PC-3 (cell line): ENCODE data around the gene MDGA2. TPM values are rescaled to one million over a fixed set of nuclear protein-coding genes. Genes with fewer than 3 reads are reported as not detected.

Experiments
- ATAC-seq: fragments of 200-7000 bp; cut with Tn5 transposase; 2 replicates; pipeline ENCODE4 v1.9.1; 2020; ENCODE audit warnings: mild to moderate bottlenecking, moderate library complexity
- BruUV-seq: library from RNA; stranded (reverse); fragments of 400-500 nt; replicated peaks from 2 replicates; lab custom pipeline; 2021; lab: Mats Ljungman, UMichigan
- CTCF ChIA-PET: fragments of 300-600 bp; sonication (Branson Sonifier 250); formaldehyde crosslinking; loops from one replicate; lab custom pipeline; 2022; ENCODE audit warnings: antibody characterized with exemption; lab: Charles Lee
- POLR2A ChIA-PET: fragments of 300-600 bp; sonication (Branson Sonifier 250); formaldehyde crosslinking; loops from one replicate; lab custom pipeline; 2022; ENCODE audit warnings: antibody characterized with exemption; ENCODE audit not compliant: unreplicated experiment; lab: Charles Lee
- DNase-seq: peaks from one replicate; pipeline ENCODE4 v3.0.0-alpha.2; 2015
- H2AFZ ChIP-seq: fragments of 300-600 bp; sonication (generic); 2 replicates; pipeline ENCODE4 v1.6.0; 2016; ENCODE audit warnings: antibody characterized with exemption, low read length
- H3F3A ChIP-seq: fragments of 300-600 bp; sonication (generic); one replicate; pipeline ENCODE4 v1.6.0; 2017; ENCODE audit warnings: antibody characterized with exemption, low read length, control low read depth, mild to moderate bottlenecking; ENCODE audit not compliant: unreplicated experiment
- H3K27ac ChIP-seq: fragments of 300-600 bp; sonication (generic); 2 replicates; pipeline ENCODE4 v1.5.1; 2016; ENCODE audit warnings: mild to moderate bottlenecking, low read length
- H3K27me3 ChIP-seq: fragments of 300-600 bp; sonication (generic); 2 replicates; pipeline ENCODE4 v1.6.1; 2016; ENCODE audit warnings: low read length, mixed read lengths
- H3K36me3 ChIP-seq: fragments of 300-600 bp; sonication (generic); 2 replicates; pipeline ENCODE4 v1.6.1; 2016; ENCODE audit warnings: low read depth, mixed run types, low read length, mixed read lengths
- H3K4me1 ChIP-seq: fragments of 300-600 bp; sonication (generic); 2 replicates; pipeline ENCODE4 v1.5.1; 2016; ENCODE audit warnings: low read length; ENCODE audit not compliant: insufficient read depth
- H3K4me2 ChIP-seq: fragments of 300-600 bp; sonication (generic); 2 replicates; pipeline ENCODE4 v1.6.0; 2016; ENCODE audit warnings: low read length
- H3K4me3 ChIP-seq: fragments of 300-600 bp; sonication (generic); 2 replicates; pipeline ENCODE4 v1.5.1; 2016; ENCODE audit warnings: mild to moderate bottlenecking, low read length, mixed read lengths
- H3K79me2 ChIP-seq: fragments of 300-600 bp; sonication (generic); 2 replicates; pipeline ENCODE4 v1.6.1; 2017; ENCODE audit warnings: low read length, mixed read lengths
- H3K9ac ChIP-seq: fragments of 300-600 bp; sonication (generic); 2 replicates; pipeline ENCODE4 v1.6.0; 2016; ENCODE audit warnings: mild to moderate bottlenecking, low read length
- H3K9me2 ChIP-seq: fragments of 300-600 bp; sonication (generic); replicated peaks from 2 replicates; pipeline ENCODE4 v1.6.1; 2016; ENCODE audit warnings: mixed run types, low read length, mixed read lengths
- H3K9me3 ChIP-seq: fragments of 300-600 bp; sonication (generic); 2 replicates; pipeline ENCODE4 v1.6.1; 2016; ENCODE audit warnings: low read length, mixed read lengths
- H4K20me1 ChIP-seq: fragments of 300-600 bp; sonication (generic); 2 replicates; pipeline ENCODE4 v1.6.1; 2016; ENCODE audit warnings: low read length, mixed read lengths
- CTCF ChIP-seq: fragments of 300-600 bp; sonication (generic); conservative IDR thresholded peaks from 2 replicates; pipeline ENCODE4 v1.5.1; 2017; ENCODE audit warnings: antibody characterized with exemption, low read depth, mild to moderate bottlenecking, low read length
- EZH2 ChIP-seq: fragments of 300-600 bp; sonication (generic); IDR thresholded peaks from one replicate; pipeline ENCODE4 v1.6.1; 2017; ENCODE audit warnings: antibody characterized with exemption, mild to moderate bottlenecking, low read length; ENCODE audit not compliant: unreplicated experiment
- EZH2phosphoT487 ChIP-seq: fragments of 300-600 bp; sonication (generic); IDR thresholded peaks from 2 replicates; pipeline ENCODE4 v1.6.1; 2018; ENCODE audit warnings: mild to moderate bottlenecking, antibody characterized with exemption, low read length, borderline replicate concordance
- intact Hi-C: fragments of 100-400 bp; cut with micrococcal nuclease; formaldehyde crosslinking; loops from 2 replicates; pipeline ENCODE4 v1.9.0; 2023
- total RNA-seq: library from RNA; depleted of rRNA; stranded (reverse); fragments of >200 nt; gene quantifications from 2 replicates; pipeline ENCODE4 v1.2.3, GENCODE V29; 2014

The MDGA2 gene
- total RNA-seq, 1 experiment from 2014 or later: 0.04 TPM

GRCh38 chr14:47485421-47485820 is 190.0 kb downstream of the MDGA2 start:
- Histone ChIP-seq H3K79me2 (no peaks in the 10 kb centered on the region), H3K36me3 (no peaks in the 10 kb centered on the region), H2AFZ (no peak overlapping the region), H3K4me2 (no peak overlapping the region), H3K27ac (no peak overlapping the region), H3K4me3 (no peak overlapping the region), H3F3A (no peaks in the 10 kb centered on the region), H3K9me3 (no peaks in the 10 kb centered on the region), H3K27me3 (no peaks in the 10 kb centered on the region), H4K20me1 (no peaks in the 10 kb centered on the region), H3K4me1 (no peaks in the 10 kb centered on the region), H3K9ac (no peak overlapping the region), H3K9me2 (no peaks in the 10 kb centered on the region)
- BruUV-seq: no TSS peak
- TF ChIP-seq EZH2: no peak
- no peak for TF ChIP-seq EZH2phosphoT487
- no peak for TF ChIP-seq CTCF
- no peak for DNase-seq
- POLR2A ChIA-PET: no interaction called here
- ATAC-seq: no peak
- intact Hi-C loops: no loop called here
- CTCF ChIA-PET: no interaction called here

GRCh38 chr14:47483449-47483848 is 192.0 kb downstream of the MDGA2 start:
- ATAC-seq: no peak
- Histone ChIP-seq H2AFZ (no peak overlapping the region), H3K9me3 (no peaks in the 10 kb centered on the region), H3K9ac (no peak overlapping the region), H3K4me2 (no peak overlapping the region), H3K9me2 (no peaks in the 10 kb centered on the region), H3K27ac (no peak overlapping the region), H3K4me3 (no peak overlapping the region), H3F3A (no peaks in the 10 kb centered on the region), H3K4me1 (no peaks in the 10 kb centered on the region), H3K36me3 (no peaks in the 10 kb centered on the region), H4K20me1 (no peaks in the 10 kb centered on the region), H3K79me2 (no peaks in the 10 kb centered on the region), H3K27me3 (no peaks in the 10 kb centered on the region)
- BruUV-seq: no TSS peak
- TF ChIP-seq EZH2 (no peak), CTCF (no peak), EZH2phosphoT487 (no peak)
- ChIA-PET CTCF (no interaction called here), POLR2A (no interaction called here)
- intact Hi-C loops: no loop called here
- DNase-seq: no peak

- Histone ChIP-seq H3K27ac (no peak overlapping the region), H3K4me2 (no peak overlapping the region), H3K4me1 (no peaks in the 10 kb centered on the region), H3K79me2 (no peaks in the 10 kb centered on the region), H3K36me3 (no peaks in the 10 kb centered on the region), H3K9me2 (no peaks in the 10 kb centered on the region), H3K9ac (no peak overlapping the region), H3K27me3 (no peaks in the 10 kb centered on the region), H2AFZ (no peak overlapping the region), H3K4me3 (no peak overlapping the region), H3F3A (no peaks in the 10 kb centered on the region), H3K9me3 (0 out of 2 replicates have a peak, but pooled peaks cover under 1% of the 10 kb centered on the region), H4K20me1 (no peaks in the 10 kb centered on the region)
- ChIA-PET CTCF (no interaction called here), POLR2A (no interaction called here)
- no TSS peak for BruUV-seq
- ATAC-seq (no peak), DNase-seq (no peak)
- TF ChIP-seq EZH2phosphoT487 (no peak), CTCF (no peak), EZH2 (no peak)
- intact Hi-C loops: no loop called here
Measured at GRCh38 chr14:47471075-47471474, 204.3 kb downstream of the MDGA2 start.
